HepG2 (cell line): ENCODE results near the gene ATP6V1F. TPM values are rescaled to one million over a fixed set of nuclear protein-coding genes. Genes with fewer than 3 reads are reported as not detected.

Source experiments
- ERF ChIP-seq: IDR thresholded peaks from 2 replicates; pipeline ENCODE4 v1.6.1; 2018; ENCODE audit warnings: missing biosample characterization, missing genetic modification reagents
- FOXA3 ChIP-seq: IDR thresholded peaks from 2 replicates; pipeline ENCODE4 v1.6.1; 2016; ENCODE audit warnings: missing genetic modification reagents, missing compliant biosample characterization
- FOXO1 ChIP-seq: sonication (generic); formaldehyde crosslinking; IDR thresholded peaks from 2 replicates; pipeline ENCODE4 v1.4.0; 2020; ENCODE audit warnings: missing genetic modification reagents
- KDM3A ChIP-seq: IDR thresholded peaks from 2 replicates; pipeline ENCODE4 v1.6.1; 2018; ENCODE audit warnings: low read depth, missing compliant biosample characterization
- MAZ ChIP-seq, 2 experiments: sonication (generic) in 1 of 2; formaldehyde crosslinking in 1 of 2; IDR thresholded peaks; 2 replicates each; pipeline versions ENCODE4 v1.5.0 to v1.6.1; 2012 to 2020; ENCODE audit warnings: low read depth in 2 of 2, mild to moderate bottlenecking in 2 of 2, borderline replicate concordance in 1 of 2, improper control_type of control experiment in 1 of 2, low read length in 1 of 2, missing genetic modification reagents in 1 of 2, moderate library complexity in 1 of 2
- NR2F1 ChIP-seq, 2 experiments: fragments of 450-650 bp in 1 of 2; formaldehyde crosslinking in 1 of 2; IDR thresholded peaks; 2 replicates each; pipeline versions ENCODE4 v1.5.0 to v1.6.1; 2016 to 2020; ENCODE audit warnings: mild to moderate bottlenecking in 1 of 2, missing compliant biosample characterization in 1 of 2, missing genetic modification reagents in 1 of 2, moderate library complexity in 1 of 2
- ZFX ChIP-seq: sonication (generic); formaldehyde crosslinking; IDR thresholded peaks from 2 replicates; pipeline ENCODE4 v1.4.0; 2020; ENCODE audit warnings: mild to moderate bottlenecking, low read depth, missing genetic modification reagents, moderate library complexity
- ZNF335 ChIP-seq: sonication (generic); formaldehyde crosslinking; IDR thresholded peaks from 2 replicates; pipeline ENCODE4 v1.4.0; 2020; ENCODE audit warnings: missing genetic modification reagents
- polyA plus RNA-seq, 8 experiments: library from polyadenylated mRNA; depleted of rRNA in 3 of 8; stranded (reverse) in 7 of 8; unstranded in 1 of 8; fragments of >200 nt; fragmentation: Illumina TruSeq in 4 of 8; extraction: Trizol in 4 of 8; gene quantifications; 2 replicates each; pipeline versions ENCODE4 v1.2.1 to v1.2.3, GENCODE V29; 2011 to 2016; ENCODE audit warnings: low read depth in 4 of 8, missing spikeins in 1 of 8, mixed read lengths in 1 of 8; ENCODE audit not compliant: insufficient read depth in 1 of 8
- total RNA-seq, 5 experiments: library from RNA; depleted of rRNA; stranded (reverse); fragments of >200 nt; fragmentation: Illumina TruSeq; extraction: Trizol; gene quantifications; 2 replicates each; pipeline ENCODE4 v1.2.3, GENCODE V29; 2016; ENCODE audit warnings: low read depth in 1 of 5
- TF ChIP-seq, protein P1 (sequence below): sonication (generic); formaldehyde crosslinking; IDR thresholded peaks from 2 replicates; pipeline ENCODE4 v1.5.1; 2020; ENCODE audit warnings: mild to moderate bottlenecking, moderate library complexity, missing genetic modification reagents
- TF ChIP-seq, protein P2 (sequence below): sonication (generic); formaldehyde crosslinking; IDR thresholded peaks from 2 replicates; pipeline ENCODE4 v1.4.0; 2020; ENCODE audit warnings: missing genetic modification reagents
- TF ChIP-seq, protein P3 (sequence below): sonication (generic); formaldehyde crosslinking; IDR thresholded peaks from 2 replicates; pipeline ENCODE4 v1.4.0; 2020; ENCODE audit warnings: missing genetic modification reagents
- TF ChIP-seq, protein P4 (sequence below), 2 experiments: sonication (generic) in 1 of 2; formaldehyde crosslinking in 1 of 2; IDR thresholded peaks; 2 replicates each; pipeline versions ENCODE4 v1.4.0 to v1.6.1; 2018 to 2020; ENCODE audit warnings: missing genetic modification reagents in 2 of 2, borderline replicate concordance in 1 of 2, low read depth in 1 of 2, mild to moderate bottlenecking in 1 of 2, missing biosample characterization in 1 of 2
- TF ChIP-seq, protein P5 (sequence below): sonication (generic); formaldehyde crosslinking; IDR thresholded peaks from 2 replicates; pipeline ENCODE4 v1.5.0; 2020; ENCODE audit warnings: missing genetic modification reagents, mild to moderate bottlenecking, borderline replicate concordance
- TF ChIP-seq, protein P6 (sequence below): sonication (generic); formaldehyde crosslinking; IDR thresholded peaks from 2 replicates; pipeline ENCODE4 v1.5.0; 2020; ENCODE audit warnings: mild to moderate bottlenecking, missing genetic modification reagents, moderate library complexity

Gene ATP6V1F
- total and polyA plus RNA-seq, 2 of the 13 experiments (the other 11 are each of a cell fraction or from before 2014, with no cell fraction given), result 87.2 to 132 TPM

DNA sequence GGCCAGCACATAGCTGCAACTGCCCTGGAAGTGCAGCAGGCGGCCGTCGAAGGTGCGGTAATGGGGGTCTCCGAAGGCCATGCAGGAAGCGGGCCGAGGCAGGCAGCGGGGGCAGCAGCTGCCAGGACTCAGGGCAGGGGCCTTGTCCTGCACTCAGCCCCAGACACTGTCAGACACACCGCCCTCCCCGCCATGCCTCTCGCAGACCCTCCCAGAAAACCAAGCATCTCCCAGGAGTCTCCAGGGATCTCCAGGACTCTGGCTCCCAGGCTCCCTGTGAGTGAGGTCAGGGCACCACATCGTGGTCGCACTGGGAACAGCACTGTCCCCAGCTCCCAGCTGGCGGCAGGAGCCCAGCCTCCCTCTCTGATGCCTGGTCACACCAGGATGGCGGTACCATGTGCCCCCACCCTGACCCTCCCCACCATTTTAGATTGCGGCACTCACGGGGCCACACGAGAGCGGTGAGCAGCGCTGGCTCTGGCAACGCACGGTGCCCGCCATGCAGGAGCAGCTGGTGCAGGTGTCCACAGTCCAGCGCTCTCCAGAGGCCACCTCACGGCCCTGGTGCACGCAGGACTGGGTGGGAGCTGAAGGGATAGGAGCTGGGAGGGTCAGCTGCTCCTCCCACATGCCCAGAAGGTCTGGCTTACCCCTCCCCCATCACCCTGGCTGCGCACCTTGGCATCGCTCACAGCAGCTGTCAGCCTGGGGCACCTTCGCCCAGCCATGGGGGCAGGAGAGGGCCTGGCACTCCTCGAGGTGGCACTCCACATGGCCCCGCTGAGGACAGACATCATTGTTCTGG, 17.5 kb downstream of the ATP6V1F start (continued):
- TF ChIP-seq, protein P1, sequence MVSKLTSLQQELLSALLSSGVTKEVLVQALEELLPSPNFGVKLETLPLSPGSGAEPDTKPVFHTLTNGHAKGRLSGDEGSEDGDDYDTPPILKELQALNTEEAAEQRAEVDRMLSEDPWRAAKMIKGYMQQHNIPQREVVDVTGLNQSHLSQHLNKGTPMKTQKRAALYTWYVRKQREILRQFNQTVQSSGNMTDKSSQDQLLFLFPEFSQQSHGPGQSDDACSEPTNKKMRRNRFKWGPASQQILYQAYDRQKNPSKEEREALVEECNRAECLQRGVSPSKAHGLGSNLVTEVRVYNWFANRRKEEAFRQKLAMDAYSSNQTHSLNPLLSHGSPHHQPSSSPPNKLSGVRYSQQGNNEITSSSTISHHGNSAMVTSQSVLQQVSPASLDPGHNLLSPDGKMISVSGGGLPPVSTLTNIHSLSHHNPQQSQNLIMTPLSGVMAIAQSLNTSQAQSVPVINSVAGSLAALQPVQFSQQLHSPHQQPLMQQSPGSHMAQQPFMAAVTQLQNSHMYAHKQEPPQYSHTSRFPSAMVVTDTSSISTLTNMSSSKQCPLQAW (CRISPR knock-in tag), result 0 out of 2 replicates have a peak, but pooled peaks have one; percentile 22
- TF ChIP-seq MAZ (IDR thresholded peaks at IDR 0.05; ENCODE audit: borderline replicate concordance, low read depth, low read length) (no peak), MAZ (CRISPR knock-in tag; IDR thresholded peaks at IDR 0.05; ENCODE audit: low read depth) (0 out of 2 replicates have a peak, but pooled peaks have one; percentile 66), FOXO1 (0 out of 2 replicates have a peak, but pooled peaks have one; percentile 33), ZNF335 (CRISPR knock-in tag) (no peak), NR2F1 (CRISPR knock-in tag; IDR thresholded peaks at IDR 0.05) (no peak), ERF (CRISPR knock-in tag) (0 out of 2 replicates have a peak, but pooled peaks have one; percentile 25), ZFX (0 out of 2 replicates have a peak, but pooled peaks have one; percentile 9), KDM3A (CRISPR knock-in tag) (peak; percentile 32; the same call in 1 of the 2 replicates), FOXA3 (no peak)
- TF ChIP-seq, protein P2, sequence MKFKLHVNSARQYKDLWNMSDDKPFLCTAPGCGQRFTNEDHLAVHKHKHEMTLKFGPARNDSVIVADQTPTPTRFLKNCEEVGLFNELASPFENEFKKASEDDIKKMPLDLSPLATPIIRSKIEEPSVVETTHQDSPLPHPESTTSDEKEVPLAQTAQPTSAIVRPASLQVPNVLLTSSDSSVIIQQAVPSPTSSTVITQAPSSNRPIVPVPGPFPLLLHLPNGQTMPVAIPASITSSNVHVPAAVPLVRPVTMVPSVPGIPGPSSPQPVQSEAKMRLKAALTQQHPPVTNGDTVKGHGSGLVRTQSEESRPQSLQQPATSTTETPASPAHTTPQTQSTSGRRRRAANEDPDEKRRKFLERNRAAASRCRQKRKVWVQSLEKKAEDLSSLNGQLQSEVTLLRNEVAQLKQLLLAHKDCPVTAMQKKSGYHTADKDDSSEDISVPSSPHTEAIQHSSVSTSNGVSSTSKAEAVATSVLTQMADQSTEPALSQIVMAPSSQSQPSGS (CRISPR knock-in tag), result no peak
- TF ChIP-seq, protein P3, sequence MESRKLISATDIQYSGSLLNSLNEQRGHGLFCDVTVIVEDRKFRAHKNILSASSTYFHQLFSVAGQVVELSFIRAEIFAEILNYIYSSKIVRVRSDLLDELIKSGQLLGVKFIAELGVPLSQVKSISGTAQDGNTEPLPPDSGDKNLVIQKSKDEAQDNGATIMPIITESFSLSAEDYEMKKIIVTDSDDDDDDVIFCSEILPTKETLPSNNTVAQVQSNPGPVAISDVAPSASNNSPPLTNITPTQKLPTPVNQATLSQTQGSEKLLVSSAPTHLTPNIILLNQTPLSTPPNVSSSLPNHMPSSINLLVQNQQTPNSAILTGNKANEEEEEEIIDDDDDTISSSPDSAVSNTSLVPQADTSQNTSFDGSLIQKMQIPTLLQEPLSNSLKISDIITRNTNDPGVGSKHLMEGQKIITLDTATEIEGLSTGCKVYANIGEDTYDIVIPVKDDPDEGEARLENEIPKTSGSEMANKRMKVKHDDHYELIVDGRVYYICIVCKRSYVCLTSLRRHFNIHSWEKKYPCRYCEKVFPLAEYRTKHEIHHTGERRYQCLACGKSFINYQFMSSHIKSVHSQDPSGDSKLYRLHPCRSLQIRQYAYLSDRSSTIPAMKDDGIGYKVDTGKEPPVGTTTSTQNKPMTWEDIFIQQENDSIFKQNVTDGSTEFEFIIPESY (CRISPR knock-in tag), result peak; percentile 91
- TF ChIP-seq, protein P4, sequence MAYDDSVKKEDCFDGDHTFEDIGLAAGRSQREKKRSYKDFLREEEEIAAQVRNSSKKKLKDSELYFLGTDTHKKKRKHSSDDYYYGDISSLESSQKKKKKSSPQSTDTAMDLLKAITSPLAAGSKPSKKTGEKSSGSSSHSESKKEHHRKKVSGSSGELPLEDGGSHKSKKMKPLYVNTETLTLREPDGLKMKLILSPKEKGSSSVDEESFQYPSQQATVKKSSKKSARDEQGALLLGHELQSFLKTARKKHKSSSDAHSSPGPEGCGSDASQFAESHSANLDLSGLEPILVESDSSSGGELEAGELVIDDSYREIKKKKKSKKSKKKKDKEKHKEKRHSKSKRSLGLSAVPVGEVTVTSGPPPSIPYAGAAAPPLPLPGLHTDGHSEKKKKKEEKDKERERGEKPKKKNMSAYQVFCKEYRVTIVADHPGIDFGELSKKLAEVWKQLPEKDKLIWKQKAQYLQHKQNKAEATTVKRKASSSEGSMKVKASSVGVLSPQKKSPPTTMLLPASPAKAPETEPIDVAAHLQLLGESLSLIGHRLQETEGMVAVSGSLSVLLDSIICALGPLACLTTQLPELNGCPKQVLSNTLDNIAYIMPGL (CRISPR knock-in tag; IDR thresholded peaks at IDR 0.05; ENCODE audit: borderline replicate concordance in 1 of 2, low read depth in 1 of 2), result peak in 1 of 2 experiments; percentile 41; a peak in 2 of 4 replicates
- TF ChIP-seq, protein P5, sequence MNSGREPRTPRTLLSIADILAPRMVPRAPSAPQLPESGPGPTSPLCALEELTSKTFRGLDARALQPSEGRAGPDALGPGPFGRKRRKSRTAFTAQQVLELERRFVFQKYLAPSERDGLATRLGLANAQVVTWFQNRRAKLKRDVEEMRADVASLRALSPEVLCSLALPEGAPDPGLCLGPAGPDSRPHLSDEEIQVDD, result 0 out of 2 replicates have a peak, but pooled peaks have one; percentile 57
- TF ChIP-seq, protein P6, sequence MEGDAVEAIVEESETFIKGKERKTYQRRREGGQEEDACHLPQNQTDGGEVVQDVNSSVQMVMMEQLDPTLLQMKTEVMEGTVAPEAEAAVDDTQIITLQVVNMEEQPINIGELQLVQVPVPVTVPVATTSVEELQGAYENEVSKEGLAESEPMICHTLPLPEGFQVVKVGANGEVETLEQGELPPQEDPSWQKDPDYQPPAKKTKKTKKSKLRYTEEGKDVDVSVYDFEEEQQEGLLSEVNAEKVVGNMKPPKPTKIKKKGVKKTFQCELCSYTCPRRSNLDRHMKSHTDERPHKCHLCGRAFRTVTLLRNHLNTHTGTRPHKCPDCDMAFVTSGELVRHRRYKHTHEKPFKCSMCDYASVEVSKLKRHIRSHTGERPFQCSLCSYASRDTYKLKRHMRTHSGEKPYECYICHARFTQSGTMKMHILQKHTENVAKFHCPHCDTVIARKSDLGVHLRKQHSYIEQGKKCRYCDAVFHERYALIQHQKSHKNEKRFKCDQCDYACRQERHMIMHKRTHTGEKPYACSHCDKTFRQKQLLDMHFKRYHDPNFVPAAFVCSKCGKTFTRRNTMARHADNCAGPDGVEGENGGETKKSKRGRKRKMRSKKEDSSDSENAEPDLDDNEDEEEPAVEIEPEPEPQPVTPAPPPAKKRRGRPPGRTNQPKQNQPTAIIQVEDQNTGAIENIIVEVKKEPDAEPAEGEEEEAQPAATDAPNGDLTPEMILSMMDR (CRISPR knock-in tag), result peak; percentile 95
